SK-N-MC (cell line): ENCODE results near the gene CTU2.

Experiments
- EZH2 ChIP-seq: fragments of 200-600 bp; sonication (generic); IDR thresholded peaks from one replicate; pipeline ENCODE4 v1.6.1; 2017; ENCODE audit warnings: antibody characterized with exemption
- POLR2AphosphoS5 ChIP-seq: IDR thresholded peaks from 2 replicates; pipeline ENCODE4 v1.6.1; 2012; ENCODE audit warnings: mild to moderate bottlenecking, low read depth, low read length, borderline replicate concordance

- TF ChIP-seq EZH2 (no peak), POLR2AphosphoS5 (no peak)
Observed at GRCh38 chr16:88735616-88736015, 29.3 kb downstream of the CTU2 start.
